Ascending aorta (tissue), 2 donors: ENCODE measurements around the gene WDR36. TPM values are rescaled to one million over a fixed set of nuclear protein-coding genes. Genes with fewer than 3 reads are reported as not detected.

Experiments used
- DNase-seq, 2 donors: peaks; one replicate each; pipeline ENCODE4 v3.0.0-alpha.2; 2019; ENCODE audit warnings: low spot score in 2 of 2
- H3K27ac ChIP-seq, 2 donors: fragments of 200-600 bp; sonication (generic); one replicate each; pipeline ENCODE4 v1.5.1; 2016 to 2017; ENCODE audit warnings: mild to moderate bottlenecking in 1 of 2
- H3K27me3 ChIP-seq: fragments of 200-600 bp; sonication (generic); one replicate; pipeline ENCODE4 v1.5.1; 2017
- H3K36me3 ChIP-seq, 2 donors: fragments of 200-600 bp; sonication (generic); one replicate each; pipeline ENCODE4 v1.5.1; 2016
- H3K4me1 ChIP-seq, 2 donors: fragments of 200-600 bp; sonication (generic); one replicate each; pipeline ENCODE4 v1.5.1; 2016 to 2017; ENCODE audit warnings: mild to moderate bottlenecking in 1 of 2
- H3K4me3 ChIP-seq, 2 donors: fragments of 200-600 bp; sonication (generic); one replicate each; pipeline ENCODE4 v1.5.1; 2016 to 2017; ENCODE audit warnings: mild to moderate bottlenecking in 1 of 2
- H3K9me3 ChIP-seq, 2 donors: fragments of 200-600 bp; sonication (generic); one replicate each; pipeline ENCODE4 v1.5.1; 2016
- intact Hi-C: fragments of 100-400 bp; cut with DNase I; formaldehyde crosslinking; loops from one replicate; pipeline ENCODE4 v1.15.1; 2023
- total RNA-seq: library from RNA; depleted of rRNA; stranded (reverse); fragments of >200 nt; gene quantifications from one replicate; pipeline ENCODE4 v1.1.0, GENCODE V29; 2016
- TF ChIP-seq, protein P1 (sequence below), 3 experiments: fragments of 200-600 bp in 2 of 3; fragments of 450-650 bp in 1 of 3; sonication (generic) in 2 of 3; IDR thresholded peaks; one replicate each; pipeline ENCODE4 v1.5.1; 2016 to 2019; ENCODE audit warnings: antibody characterized with exemption in 3 of 3, mild to moderate bottlenecking in 1 of 3, moderate library complexity in 1 of 3

The WDR36 gene
- total RNA-seq, 1 donor from 2014 or later, result 8.4 TPM

DNA sequence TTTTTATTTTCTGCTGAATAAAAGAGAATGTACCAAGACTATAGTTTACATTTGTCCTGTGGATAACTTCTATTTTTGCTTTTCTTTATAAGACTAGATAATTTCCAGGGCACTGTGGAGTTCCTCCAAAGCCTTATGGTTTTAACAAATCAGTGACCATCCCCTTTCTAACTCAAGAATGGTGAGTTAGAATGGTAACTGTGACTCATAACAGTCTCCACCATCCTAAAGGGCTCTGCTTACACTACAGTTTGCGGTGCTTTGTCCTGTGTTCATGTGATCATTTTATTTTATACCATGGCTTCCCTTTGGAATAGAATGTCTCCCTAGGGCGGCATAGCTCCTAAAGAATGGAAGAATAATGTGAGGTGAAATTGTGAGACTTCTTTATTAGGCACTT, 30.2 kb downstream of the WDR36 start:
- H3K9me3 ChIP-seq, result no peaks in the 10 kb centered on the region
- TF ChIP-seq, protein P1, sequence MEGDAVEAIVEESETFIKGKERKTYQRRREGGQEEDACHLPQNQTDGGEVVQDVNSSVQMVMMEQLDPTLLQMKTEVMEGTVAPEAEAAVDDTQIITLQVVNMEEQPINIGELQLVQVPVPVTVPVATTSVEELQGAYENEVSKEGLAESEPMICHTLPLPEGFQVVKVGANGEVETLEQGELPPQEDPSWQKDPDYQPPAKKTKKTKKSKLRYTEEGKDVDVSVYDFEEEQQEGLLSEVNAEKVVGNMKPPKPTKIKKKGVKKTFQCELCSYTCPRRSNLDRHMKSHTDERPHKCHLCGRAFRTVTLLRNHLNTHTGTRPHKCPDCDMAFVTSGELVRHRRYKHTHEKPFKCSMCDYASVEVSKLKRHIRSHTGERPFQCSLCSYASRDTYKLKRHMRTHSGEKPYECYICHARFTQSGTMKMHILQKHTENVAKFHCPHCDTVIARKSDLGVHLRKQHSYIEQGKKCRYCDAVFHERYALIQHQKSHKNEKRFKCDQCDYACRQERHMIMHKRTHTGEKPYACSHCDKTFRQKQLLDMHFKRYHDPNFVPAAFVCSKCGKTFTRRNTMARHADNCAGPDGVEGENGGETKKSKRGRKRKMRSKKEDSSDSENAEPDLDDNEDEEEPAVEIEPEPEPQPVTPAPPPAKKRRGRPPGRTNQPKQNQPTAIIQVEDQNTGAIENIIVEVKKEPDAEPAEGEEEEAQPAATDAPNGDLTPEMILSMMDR (IDR thresholded peaks at IDR 0.05), result no peak
- H3K36me3 ChIP-seq, result peaks cover 60 to 85% of the 10 kb centered on the region in 2 donors
- no peak overlapping the region for H3K27ac ChIP-seq
- no peak for DNase-seq
- no peak overlapping the region for H3K4me3 ChIP-seq
- intact Hi-C loops, result no loop called here
- no peaks in the 10 kb centered on the region for H3K27me3 ChIP-seq
- H3K4me1 ChIP-seq, result no peaks in the 10 kb centered on the region

DNA sequence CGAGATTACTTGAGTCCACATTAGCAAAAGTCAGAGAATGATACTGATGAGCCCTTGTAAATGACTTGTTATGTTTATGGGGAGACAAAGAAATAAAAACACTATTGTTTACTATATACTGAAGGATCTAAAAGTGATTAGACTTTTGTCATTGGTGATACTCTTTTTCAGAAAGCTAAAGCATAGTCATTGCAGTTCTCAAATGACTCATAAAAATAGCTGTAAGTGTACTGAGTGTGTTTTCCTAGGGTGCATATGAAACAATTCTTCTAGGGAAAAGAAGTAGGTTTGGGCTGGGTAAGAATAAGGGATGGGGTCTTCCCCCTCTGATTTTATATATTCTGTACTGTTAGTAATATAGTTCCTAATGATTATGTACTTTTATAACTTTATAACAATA, 32.6 kb downstream of the WDR36 start:
- H3K4me1 ChIP-seq, result no peaks in the 10 kb centered on the region
- intact Hi-C loops, result no loop called here
- H3K9me3 ChIP-seq, result no peaks in the 10 kb centered on the region
- H3K4me3 ChIP-seq, result no peak overlapping the region
- peaks cover 52 to 78% of the 10 kb centered on the region in 2 donors for H3K36me3 ChIP-seq
- H3K27ac ChIP-seq, result no peak overlapping the region
- no peak for DNase-seq
- no peaks in the 10 kb centered on the region for H3K27me3 ChIP-seq
- TF ChIP-seq, protein P1 (IDR thresholded peaks at IDR 0.05), result no peak

DNA sequence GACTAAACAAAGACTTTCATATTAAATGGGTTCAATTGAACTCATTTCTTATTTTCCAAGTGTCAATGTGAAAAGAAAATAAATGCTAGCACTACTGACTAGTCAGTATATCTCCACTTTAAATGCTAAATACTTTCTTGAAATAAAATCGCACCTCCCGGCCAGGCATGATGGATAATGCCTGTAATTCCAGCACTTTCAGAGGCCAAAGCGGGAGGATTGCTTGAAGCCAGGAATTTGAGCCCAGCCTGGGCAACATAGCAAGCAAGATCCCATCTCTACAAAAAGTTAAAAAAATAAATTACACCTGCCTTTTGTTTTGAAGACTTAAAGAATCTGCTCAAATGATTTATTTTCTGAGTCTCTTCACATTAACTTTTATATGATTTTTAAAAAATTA, 34.7 kb downstream of the WDR36 start:
- Histone ChIP-seq H3K4me3 (no peak overlapping the region), H3K27me3 (no peaks in the 10 kb centered on the region), H3K27ac (no peak overlapping the region), H3K9me3 (no peaks in the 10 kb centered on the region), H3K36me3 (peaks cover 32 to 62% of the 10 kb centered on the region in 2 donors), H3K4me1 (no peaks in the 10 kb centered on the region)
- TF ChIP-seq, protein P1 (IDR thresholded peaks at IDR 0.05), result no peak
- intact Hi-C loops, result no loop called here
- no peak for DNase-seq

DNA sequence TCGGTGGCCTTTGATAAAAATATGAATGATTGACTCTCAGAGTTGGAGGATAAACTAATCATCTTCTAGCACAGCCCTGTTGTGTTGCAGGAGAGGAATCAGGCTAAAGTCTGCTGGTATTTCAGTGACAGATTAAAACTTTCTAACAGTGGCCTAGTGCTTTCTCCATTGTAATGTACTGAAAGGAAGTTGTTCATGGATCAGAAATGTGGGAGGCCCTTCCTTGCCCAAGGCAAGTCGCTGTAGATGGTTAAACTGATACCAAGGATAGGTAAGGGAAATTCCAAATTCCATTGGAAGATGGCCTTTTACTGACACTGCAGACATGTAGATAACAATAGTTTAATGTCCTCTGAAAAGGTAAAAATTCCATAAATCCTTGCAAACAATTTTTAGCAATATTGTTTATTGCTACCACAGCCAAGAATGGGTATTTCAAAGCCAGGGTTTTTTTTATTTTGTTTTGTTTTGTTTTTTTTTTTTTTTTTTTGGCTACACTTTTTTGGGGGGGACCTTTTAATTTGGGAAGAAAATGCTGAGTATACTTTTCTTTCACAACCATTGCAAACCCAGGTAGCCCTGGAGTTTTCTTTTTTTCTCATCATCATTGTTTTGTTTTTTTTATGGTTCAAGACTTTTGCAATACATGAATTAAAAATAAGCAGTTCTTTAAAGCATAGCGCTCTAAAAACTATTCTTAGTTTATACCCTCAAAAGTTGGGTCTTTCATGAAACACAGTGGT, 35.5 kb downstream of the WDR36 start:
- Histone ChIP-seq H3K4me1 (no peaks in the 10 kb centered on the region), H3K4me3 (no peak overlapping the region), H3K36me3 (peaks cover 25 to 54% of the 10 kb centered on the region in 2 donors), H3K9me3 (no peaks in the 10 kb centered on the region), H3K27ac (no peak overlapping the region), H3K27me3 (no peaks in the 10 kb centered on the region)
- intact Hi-C loops, result no loop called here
- DNase-seq, result no peak
- TF ChIP-seq, protein P1 (IDR thresholded peaks at IDR 0.05), result no peak

DNA sequence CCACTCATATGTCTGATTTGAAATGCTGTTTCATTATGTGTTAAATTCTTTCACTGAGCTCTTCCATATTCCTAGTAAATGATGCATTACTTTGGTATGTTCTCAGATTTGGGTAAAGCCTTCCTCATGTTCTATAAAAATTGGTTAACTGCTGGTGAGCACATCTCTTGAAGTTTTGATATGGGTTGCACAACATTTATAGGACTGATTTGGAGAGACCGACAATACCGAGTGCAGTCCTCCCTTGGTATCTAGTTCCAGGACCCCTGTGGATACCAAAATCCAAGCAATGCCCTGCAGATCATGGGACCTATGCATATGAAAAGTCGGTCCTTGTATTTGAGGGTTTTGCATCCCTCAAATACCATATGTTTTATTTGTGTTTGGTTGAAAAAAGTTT, 37.8 kb downstream of the WDR36 start:
- Histone ChIP-seq H3K36me3 (peaks cover 11 to 33% of the 10 kb centered on the region in 2 donors), H3K27ac (no peak overlapping the region), H3K9me3 (no peaks in the 10 kb centered on the region), H3K4me3 (no peak overlapping the region), H3K27me3 (no peaks in the 10 kb centered on the region), H3K4me1 (no peaks in the 10 kb centered on the region)
- TF ChIP-seq, protein P1 (IDR thresholded peaks at IDR 0.05), result no peak
- DNase-seq, result no peak
- intact Hi-C loops, result no loop called here
